HCT116 (cell line): Measurements from ENCODE around the gene MLEC. TPM values are rescaled to one million over a fixed set of nuclear protein-coding genes. Genes with fewer than 3 reads are reported as not detected.

Source experiments
- ATAC-seq: fragments of 200-7000 bp; cut with Tn5 transposase; 2 replicates; pipeline ENCODE4 v1.9.1; 2020; ENCODE audit warnings: mild to moderate bottlenecking, moderate library complexity
- BruUV-seq: library from RNA; stranded (reverse); fragments of 400-500 nt; replicated peaks from 2 replicates; lab custom pipeline; 2021; lab: Mats Ljungman, UMichigan
- CTCF ChIA-PET: fragments of 300-600 bp; sonication (Branson Sonifier 250); formaldehyde crosslinking; loops from one replicate; lab custom pipeline; 2021; ENCODE audit warnings: antibody characterized with exemption; lab: Charles Lee
- POLR2A ChIA-PET: fragments of 300-600, 350-600 bp; sonication (Branson Sonifier 250); formaldehyde crosslinking; loops from one replicate; lab custom pipeline; 2021; ENCODE audit warnings: antibody characterized with exemption; lab: Charles Lee
- RAD21 ChIA-PET, 2 experiments: fragments of 300-600 bp; sonication (Branson Sonifier 250); formaldehyde crosslinking; loops; one replicate each; lab custom pipeline; 2023; ENCODE audit warnings: low total read pairs in 2 of 2; ENCODE audit not compliant: uncharacterized antibody in 2 of 2, unreplicated experiment in 2 of 2, low non-redundant PET in 1 of 2; lab: Charles Lee
- DNase-seq: peaks from one replicate; pipeline ENCODE4 v3.0.0-alpha.2; 2010; ENCODE audit warnings: low read depth, low spot score
- H2AFZ ChIP-seq: fragments of 200-600 bp; shearing (Covaris generic), sonication (generic); 2 replicates; pipeline ENCODE4 v1.6.1; 2017; ENCODE audit warnings: low read depth, mixed run types, mixed read lengths, antibody characterized with exemption, low read length; ENCODE audit not compliant: poor library complexity, severe bottlenecking
- H3K27ac ChIP-seq: 2 replicates; pipeline ENCODE4 v1.5.1; 2012; ENCODE audit warnings: low read depth, low read length
- H3K27me3 ChIP-seq: fragments of 200-600 bp; sonication (generic); 2 replicates; pipeline ENCODE4 v1.6.1; 2016; ENCODE audit warnings: mixed run types, low read length, mixed read lengths; ENCODE audit not compliant: insufficient read depth
- H3K36me3 ChIP-seq, 2 experiments: fragments of 200-500 bp in 1 of 2; fragments of 200-600 bp in 1 of 2; sonication (Bioruptor generic) in 1 of 2; sonication (generic) in 1 of 2; 2 replicates each; pipeline versions ENCODE4 v1.5.1 to v1.6.1; 2014 to 2016; ENCODE audit warnings: low read length in 2 of 2, inconsistent platforms in 1 of 2, mixed read lengths in 1 of 2, mixed run types in 1 of 2; ENCODE audit not compliant: insufficient read depth in 2 of 2, control insufficient read depth in 1 of 2
- H3K4me1 ChIP-seq, 2 experiments: fragments of 200-600 bp in 1 of 2; sonication (generic) in 1 of 2; 2 replicates each; pipeline versions ENCODE4 v1.5.1 to v1.6.1; 2012 to 2017; ENCODE audit warnings: low read length in 2 of 2, inconsistent platforms in 1 of 2, mild to moderate bottlenecking in 1 of 2, mixed read lengths in 1 of 2, mixed run types in 1 of 2, moderate library complexity in 1 of 2; ENCODE audit not compliant: insufficient read depth in 2 of 2, control insufficient read depth in 1 of 2
- H3K4me2 ChIP-seq: fragments of 200-600 bp; sonication (generic); 2 replicates; pipeline ENCODE4 v1.6.1; 2017; ENCODE audit warnings: mixed run types, low read length, mixed read lengths
- H3K4me3 ChIP-seq, 2 experiments: fragments of 200-600 bp in 1 of 2; sonication (generic) in 1 of 2; replicated peaks in 1 of 2; 2 replicates each; pipeline ENCODE4 v1.5.1; 2011 to 2016; ENCODE audit warnings: low read length in 2 of 2, control low read depth in 1 of 2, low read depth in 1 of 2, mild to moderate bottlenecking in 1 of 2, mixed read lengths in 1 of 2, mixed run types in 1 of 2
- H3K79me2 ChIP-seq: fragments of 200-600 bp; sonication (generic); 2 replicates; pipeline ENCODE4 v1.6.1; 2017; ENCODE audit warnings: mild to moderate bottlenecking, mixed run types, low read length, moderate library complexity, mixed read lengths; ENCODE audit not compliant: insufficient read depth
- H3K9ac ChIP-seq: fragments of 200-600 bp; sonication (generic); 2 replicates; pipeline ENCODE4 v1.6.1; 2016; ENCODE audit warnings: low read length, mixed read lengths
- H3K9me2 ChIP-seq: fragments of 200-600 bp; sonication (generic), shearing (Covaris generic); 2 replicates; pipeline ENCODE4 v1.6.1; 2017; ENCODE audit warnings: mixed run types, mild to moderate bottlenecking, moderate library complexity; ENCODE audit not compliant: insufficient read depth
- H3K9me3 ChIP-seq, 2 experiments: fragments of 200-500 bp in 1 of 2; fragments of 200-600 bp in 1 of 2; sonication (Bioruptor generic) in 1 of 2; sonication (generic) in 1 of 2; 2 replicates each; pipeline ENCODE4 v1.6.1; 2014 to 2017; ENCODE audit warnings: low read length in 2 of 2, mixed read lengths in 2 of 2, inconsistent platforms in 1 of 2, low read depth in 1 of 2, mild to moderate bottlenecking in 1 of 2, mixed run types in 1 of 2, moderate library complexity in 1 of 2; ENCODE audit not compliant: control insufficient read depth in 1 of 2, insufficient read depth in 1 of 2
- H4K20me1 ChIP-seq: fragments of 200-600 bp; sonication (generic), shearing (Covaris generic); 2 replicates; pipeline ENCODE4 v1.6.1; 2017; ENCODE audit warnings: mixed run types, mild to moderate bottlenecking, moderate library complexity; ENCODE audit not compliant: insufficient read depth
- ATF3 ChIP-seq: IDR thresholded peaks from 2 replicates; pipeline ENCODE4 v1.6.1; 2012
- CBX3 ChIP-seq: IDR thresholded peaks from 2 replicates; pipeline ENCODE4 v1.6.1; 2012; ENCODE audit warnings: low read depth
- JUND ChIP-seq: IDR thresholded peaks from 2 replicates; pipeline ENCODE4 v1.6.1; 2012
- MAX ChIP-seq: IDR thresholded peaks from 2 replicates; pipeline ENCODE4 v1.6.1; 2012
- SRF ChIP-seq: IDR thresholded peaks from 2 replicates; pipeline ENCODE4 v1.6.1; 2012; ENCODE audit warnings: low read depth
- YY1 ChIP-seq: IDR thresholded peaks from 2 replicates; pipeline ENCODE4 v1.6.1; 2011; ENCODE audit warnings: low read length, low read depth, moderate library complexity, mild to moderate bottlenecking; ENCODE audit not compliant: insufficient replicate concordance; ENCODE audit errors: extremely low read depth
- ZBTB33 ChIP-seq: IDR thresholded peaks from 2 replicates; pipeline ENCODE4 v1.6.1; 2011; ENCODE audit warnings: mild to moderate bottlenecking, low read length, moderate library complexity; ENCODE audit not compliant: insufficient replicate concordance; ENCODE audit errors: extremely low read depth
- ZFX ChIP-seq: fragments of 450-650 bp; IDR thresholded peaks from 2 replicates; pipeline ENCODE4 v1.6.1; 2017
- intact Hi-C: fragments of 100-400 bp; cut with micrococcal nuclease; formaldehyde crosslinking; loops from 2 replicates; pipeline ENCODE4 v1.10.0; 2022
- total RNA-seq: library from RNA; stranded (reverse); gene quantifications from one replicate; pipeline ENCODE4 v1.2.1, GENCODE V29; 2021; ENCODE audit not compliant: unreplicated experiment

MLEC gene
- total RNA-seq, 1 experiment from 2014 or later: 152 TPM

- TF ChIP-seq CBX3 (no peak), MAX (no peak)
These were observed 27.0 kb downstream of the MLEC start (continued) for GRCh38 chr12:120713861-120714482.

GRCh38 chr12:120718055-120718454 is 31.1 kb downstream of the MLEC start:
- Histone ChIP-seq H3K27me3 (no peaks in the 10 kb centered on the region), H3K9ac (no peak overlapping the region), H3K4me2 (no peak overlapping the region), H3K4me3 (no peak overlapping the region), H4K20me1 (no peaks in the 10 kb centered on the region), H3K9me2 (no peaks in the 10 kb centered on the region), H3K9me3 (no peaks in the 10 kb centered on the region), H3K36me3 (peaks cover 48 to 54% of the 10 kb centered on the region in 2 experiments; a peak in 3 of 4 replicates), H3K27ac (no peak overlapping the region), H3K4me1 (0 out of 4 replicates have a peak, but pooled peaks cover 0 to 5% of the 10 kb centered on the region in 2 experiments), H3K79me2 (no peaks in the 10 kb centered on the region), H2AFZ (no peak overlapping the region)
- TF ChIP-seq ZBTB33 (no peak), YY1 (no peak), MAX (no peak), ZFX (no peak), JUND (no peak), ATF3 (no peak), SRF (no peak)
- ChIA-PET CTCF (no interaction called here), POLR2A (no interaction called here), RAD21 (no interaction called here)
- intact Hi-C loops: loop anchor here (10.0 kb wide), 1 partner anchor 383 kb away; no protein-coding TSS in a partner anchor
- ATAC-seq (no peak), DNase-seq (no peak)
- BruUV-seq: no TSS peak
